Measurements from ENCODE around the gene SPDEF.

The SPDEF gene

GRCh38 chr6:34527751-34528670, 28.1 kb downstream of the SPDEF start:
- no peak for DNase-seq (ENCODE audit: low spot score)

GRCh38 chr6:34526992-34527728, 29.0 kb downstream of the SPDEF start:
- DNase-seq (ENCODE audit: low spot score) = peak; percentile 97

- no peak for DNase-seq (ENCODE audit: low spot score)
These were observed 29.7 kb downstream of the SPDEF start for GRCh38 chr6:34526241-34526972.

GRCh38 chr6:34525431-34526175, 30.5 kb downstream of the SPDEF start:
- no peak for DNase-seq (ENCODE audit: low spot score)

- DNase-seq (ENCODE audit: low spot score) = no peak
These were observed 31.2 kb downstream of the SPDEF start for GRCh38 chr6:34524971-34525370.

GRCh38 chr6:34524499-34524898, 31.6 kb downstream of the SPDEF start:
- DNase-seq (ENCODE audit: low spot score) = no peak

GRCh38 chr6:34523441-34524206, 32.5 kb downstream of the SPDEF start:
- DNase-seq (ENCODE audit: low spot score) = no peak

- no peak for DNase-seq (ENCODE audit: low spot score)
These were observed 33.4 kb downstream of the SPDEF start for GRCh38 chr6:34522761-34523160.

GRCh38 chr6:34521463-34522285, 34.5 kb downstream of the SPDEF start:
- DNase-seq (ENCODE audit: low spot score) = no peak

GRCh38 chr6:34520645-34521462, 35.3 kb downstream of the SPDEF start:
- no peak for DNase-seq (ENCODE audit: low spot score)

- DNase-seq (ENCODE audit: low spot score) = no peak
These were observed 36.0 kb downstream of the SPDEF start for GRCh38 chr6:34519971-34520644.

- no peak for DNase-seq (ENCODE audit: low spot score)
These were observed 37.3 kb downstream of the SPDEF start for GRCh38 chr6:34518669-34519365.

- no peak for DNase-seq (ENCODE audit: low spot score)
These were observed 38.2 kb downstream of the SPDEF start for GRCh38 chr6:34517966-34518365.

- DNase-seq (ENCODE audit: low spot score) = no peak
These were observed 38.7 kb downstream of the SPDEF start for GRCh38 chr6:34517461-34517881.

GRCh38 chr6:34516391-34517324, 39.5 kb downstream of the SPDEF start:
- no peak for DNase-seq (ENCODE audit: low spot score)

GRCh38 chr6:34515473-34516387, 40.4 kb downstream of the SPDEF start:
- DNase-seq (ENCODE audit: low spot score) = no peak
